Bronchial epithelial cell (primary cell): ENCODE data around the gene PMEPA1. TPM values are rescaled to one million over a fixed set of nuclear protein-coding genes. Genes with fewer than 3 reads are reported as not detected.
A peak's percentile ranks its signal among the peaks of the same experiment; 100 is the strongest.

Experiments used
- DNase-seq: peaks from one replicate; pipeline ENCODE4 v3.0.0-alpha.2; 2010; ENCODE audit warnings: low read depth
- FAIRE-seq: peaks from 2 replicates; lab custom pipeline; 2011; peaks lifted over from hg19 to GRCh38; lab: Jason Lieb, UNC
- H3K27me3 ChIP-seq: 2 replicates; pipeline ENCODE4 v1.5.1; 2011; ENCODE audit warnings: low read length; ENCODE audit not compliant: control insufficient read depth, insufficient read depth
- H3K36me3 ChIP-seq: 2 replicates; pipeline ENCODE4 v1.5.1; 2011; ENCODE audit warnings: low read length; ENCODE audit not compliant: control insufficient read depth, insufficient read depth
- H3K4me3 ChIP-seq: 2 replicates; pipeline ENCODE4 v1.5.1; 2011; ENCODE audit warnings: mild to moderate bottlenecking, low read depth, low read length, control low read depth
- CTCF ChIP-seq: IDR thresholded peaks from 2 replicates; pipeline ENCODE4 v1.5.1; 2011; ENCODE audit warnings: mild to moderate bottlenecking, moderate library complexity, low read length, control low read depth, inconsistent platforms; ENCODE audit not compliant: insufficient read depth, severe bottlenecking
- total RNA-seq: library from RNA; depleted of rRNA; stranded (reverse); fragments of >200 nt; gene quantifications from 2 replicates; pipeline ENCODE4 v1.2.1, GENCODE V29; 2014

PMEPA1 gene
- total RNA-seq, 1 donor from 2014 or later = 51.1 TPM

- Histone ChIP-seq H3K4me3 (no peak overlapping the region), H3K36me3 (no peaks in the 10 kb centered on the region), H3K27me3 (no peaks in the 10 kb centered on the region)
- TF ChIP-seq CTCF = no peak
- no peak for DNase-seq
- FAIRE-seq = no peak
These were observed 4.1 kb upstream of the PMEPA1 start for GRCh38 chr20:57713951-57714350.

GRCh38 chr20:57713505-57713903 lies 3.7 kb upstream of the PMEPA1 start:
- H3K36me3 ChIP-seq = no peaks in the 10 kb centered on the region
- FAIRE-seq (no peak), DNase-seq (peak; percentile 70)
- no peak for TF ChIP-seq CTCF
- no peaks in the 10 kb centered on the region for H3K27me3 ChIP-seq
- H3K4me3 ChIP-seq = no peak overlapping the region

GRCh38 chr20:57712851-57713504 lies 3.2 kb upstream of the PMEPA1 start:
- Histone ChIP-seq H3K36me3 (no peaks in the 10 kb centered on the region), H3K27me3 (no peaks in the 10 kb centered on the region), H3K4me3 (no peak overlapping the region)
- no peak for DNase-seq
- FAIRE-seq = peak; percentile 28
- TF ChIP-seq CTCF = no peak

- DNase-seq (no peak), FAIRE-seq (no peak)
- no peak for TF ChIP-seq CTCF
- H3K36me3 ChIP-seq = no peaks in the 10 kb centered on the region
- H3K27me3 ChIP-seq = no peaks in the 10 kb centered on the region
- H3K4me3 ChIP-seq = no peak overlapping the region
These were observed 2.5 kb upstream of the PMEPA1 start for GRCh38 chr20:57712341-57712740.

- no peaks in the 10 kb centered on the region for H3K27me3 ChIP-seq
- DNase-seq = no peak
- FAIRE-seq = no peak
- TF ChIP-seq CTCF = no peak
- no peaks in the 10 kb centered on the region for H3K36me3 ChIP-seq
- H3K4me3 ChIP-seq = no peak overlapping the region
These were observed 2.0 kb upstream of the PMEPA1 start for GRCh38 chr20:57711826-57712225.

GRCh38 chr20:57711311-57711712 lies 1.5 kb upstream of the PMEPA1 start:
- no peak overlapping the region for H3K4me3 ChIP-seq
- DNase-seq (no peak), FAIRE-seq (no peak)
- H3K27me3 ChIP-seq = no peaks in the 10 kb centered on the region
- TF ChIP-seq CTCF = peak; percentile 4
- H3K36me3 ChIP-seq = no peaks in the 10 kb centered on the region
